ENCODE results near the gene HAPLN1.

HAPLN1 gene

GRCh38 chr5:83633285-83633684 lies 87.4 kb downstream of the HAPLN1 start:
- DNase-seq: no peak

- no peak for DNase-seq
Measured at GRCh38 chr5:83632874-83633273, 87.8 kb downstream of the HAPLN1 start.

- no peak for DNase-seq
Measured at GRCh38 chr5:83628360-83628759, 92.3 kb downstream of the HAPLN1 start.

DNA sequence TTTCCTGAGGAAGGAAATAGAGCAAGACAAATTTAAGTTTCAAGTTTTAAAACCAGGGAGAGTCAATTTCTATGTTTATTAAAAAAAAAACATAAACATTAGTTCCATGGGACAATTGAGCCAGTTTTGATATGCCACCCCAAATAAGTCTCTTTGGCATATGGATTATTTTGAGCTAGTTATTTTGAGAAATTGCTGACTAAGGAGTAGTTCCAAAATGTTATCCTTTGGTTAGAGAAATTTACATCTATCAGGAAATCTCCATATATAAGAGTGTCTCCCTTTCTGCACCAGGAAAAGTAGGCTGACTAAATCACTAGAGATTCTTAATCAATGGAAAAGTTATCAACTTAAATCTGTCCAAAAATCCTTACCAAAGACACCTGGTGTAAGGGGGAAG lies 105.8 kb downstream of the HAPLN1 start:
- DNase-seq: no peak

DNA sequence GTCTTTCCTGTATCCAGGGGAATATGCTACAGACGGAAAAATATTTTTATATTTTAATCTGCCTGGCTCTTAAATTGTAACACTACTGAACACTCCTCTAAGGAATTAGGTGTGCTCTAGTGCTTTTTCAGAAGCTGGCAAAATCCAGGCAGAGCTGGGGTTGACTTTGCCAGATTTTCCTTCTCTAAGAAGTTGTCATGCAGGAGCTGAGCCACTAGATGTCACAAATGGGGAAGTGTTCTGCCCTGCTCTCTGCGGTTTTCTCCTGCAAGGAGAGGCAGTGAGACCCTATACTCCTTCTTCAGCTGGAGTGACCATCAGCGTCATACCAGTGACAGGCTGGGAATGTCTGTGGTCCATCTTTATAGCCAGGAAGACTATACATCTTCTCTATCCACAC lies 112.5 kb downstream of the HAPLN1 start:
- no peak for DNase-seq

DNA sequence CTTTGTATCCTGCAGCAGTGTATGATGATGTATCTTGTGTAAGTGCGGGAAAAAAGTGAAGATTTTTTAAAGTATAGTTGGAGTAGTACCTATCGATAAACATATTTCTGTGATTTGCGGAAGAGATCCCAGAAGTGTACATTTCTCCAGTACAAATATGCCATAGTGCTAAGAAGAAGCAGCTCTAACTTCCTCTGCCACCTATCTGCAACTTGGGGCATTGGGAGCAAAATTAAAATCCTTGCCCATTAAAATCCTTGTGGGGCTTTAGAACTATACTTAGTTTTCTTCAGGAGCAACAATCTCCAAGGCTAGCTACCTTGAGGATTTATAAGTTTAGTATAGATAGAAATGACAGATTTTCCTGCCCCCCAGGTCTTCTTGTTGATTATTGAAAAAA lies 125.4 kb downstream of the HAPLN1 start:
- no peak for DNase-seq

DNA sequence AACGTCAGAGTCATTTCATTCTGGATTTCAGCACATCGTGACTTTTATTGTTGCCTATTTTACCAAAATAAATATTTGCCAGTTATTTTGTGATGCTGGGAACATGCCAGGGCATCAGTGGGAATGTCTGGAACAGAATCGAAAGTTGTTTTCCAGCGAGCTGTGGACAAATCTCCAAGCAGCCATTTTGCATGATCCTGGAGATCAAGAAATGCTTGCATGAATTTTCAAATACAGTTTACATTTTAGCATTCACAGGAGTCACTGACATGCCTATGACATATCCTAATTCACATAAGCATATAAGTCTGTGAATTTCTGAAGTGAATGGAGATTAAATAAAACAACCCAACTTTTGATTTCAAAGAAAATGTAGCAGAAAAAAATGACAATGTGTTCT lies 129.7 kb downstream of the HAPLN1 start:
- no peak for DNase-seq

- DNase-seq: no peak
Measured at GRCh38 chr5:83589786-83590185, 130.9 kb downstream of the HAPLN1 start.
